H1 (cell line): ENCODE results near the gene SUGT1. TPM values are rescaled to one million over a fixed set of nuclear protein-coding genes. Genes with fewer than 3 reads are reported as not detected.
"Not testable (repeated sequence)": the region's sequence is repeated elsewhere in the genome, so short reads cannot be mapped to it uniquely, and the experiment has no call there.

ENCODE experiments used
- CTCF ChIA-PET: fragments of 300-600 bp; sonication (Branson Sonifier 250); formaldehyde crosslinking; loops from one replicate; lab custom pipeline; 2021; ENCODE audit not compliant: partially characterized antibody; lab: Charles Lee
- POLR2A ChIA-PET: fragments of 300-600 bp; sonication (Branson Sonifier 250); formaldehyde crosslinking; loops from one replicate; lab custom pipeline; 2021; ENCODE audit warnings: inconsistent platforms; ENCODE audit not compliant: partially characterized antibody; lab: Charles Lee
- DNase-seq, 2 experiments: peaks; one replicate each; pipeline versions ENCODE4 v3.0.0 to v3.0.0-alpha.2; 2010 to 2022; ENCODE audit warnings: low spot score in 2 of 2, low read depth in 1 of 2, mixed read lengths in 1 of 2
- FAIRE-seq: peaks from 2 replicates; lab custom pipeline; 2011; peaks lifted over from hg19 to GRCh38; lab: Jason Lieb, UNC
- H2AFZ ChIP-seq: 2 replicates; pipeline ENCODE4 v1.8.1; 2012; ENCODE audit warnings: low read length, inconsistent platforms
- H2AK5ac ChIP-seq: 2 replicates; pipeline ENCODE4 v1.6.1; 2013; ENCODE audit warnings: low read depth, low read length
- H2BK120ac ChIP-seq: replicated peaks from 2 replicates; pipeline ENCODE3; 2013; ENCODE audit warnings: low read depth, low read length, inconsistent platforms
- H2BK12ac ChIP-seq: 2 replicates; pipeline ENCODE4 v1.6.1; 2013; ENCODE audit warnings: low read depth, low read length
- H2BK15ac ChIP-seq: 2 replicates; pipeline ENCODE4 v1.6.1; 2013; ENCODE audit warnings: low read length
- H2BK20ac ChIP-seq: 2 replicates; pipeline ENCODE4 v1.6.1; 2013; ENCODE audit warnings: low read length
- H2BK5ac ChIP-seq: 2 replicates; pipeline ENCODE4 v1.6.1; 2013; ENCODE audit warnings: low read depth, low read length
- H3K14ac ChIP-seq: 2 replicates; pipeline ENCODE4 v1.6.1; 2013; ENCODE audit warnings: inconsistent platforms; ENCODE audit not compliant: insufficient read length
- H3K18ac ChIP-seq: 2 replicates; pipeline ENCODE4 v1.6.1; 2013; ENCODE audit warnings: low read length; ENCODE audit errors: extremely low read depth
- H3K23ac ChIP-seq: 2 replicates; pipeline ENCODE4 v1.6.1; 2013; ENCODE audit warnings: inconsistent platforms; ENCODE audit not compliant: insufficient read length
- H3K23me2 ChIP-seq: 2 replicates; pipeline ENCODE4 v1.6.1; 2013; ENCODE audit warnings: low read depth, low read length
- H3K27ac ChIP-seq: 2 replicates; pipeline ENCODE4 v1.6.1; 2011; ENCODE audit warnings: low read depth, low read length, inconsistent platforms
- H3K27me3 ChIP-seq, 4 experiments: replicated peaks in 1 of 4; 1 replicate in 1 of 4; 2 replicates in 3 of 4; pipeline versions ENCODE4 v1.6.1 to v1.8.1; 2011 to 2013; ENCODE audit warnings: low read length in 3 of 4, mild to moderate bottlenecking in 3 of 4, inconsistent platforms in 2 of 4, mixed read lengths in 2 of 4, moderate library complexity in 1 of 4; ENCODE audit not compliant: control insufficient read depth in 3 of 4, insufficient read depth in 3 of 4; ENCODE audit errors: extremely low read depth in 1 of 4
- H3K36me3 ChIP-seq, 4 experiments: 2 replicates each; pipeline versions ENCODE4 v1.6.1 to v1.8.1; 2011 to 2013; ENCODE audit warnings: mild to moderate bottlenecking in 4 of 4, low read length in 3 of 4, moderate library complexity in 2 of 4, control low read depth in 1 of 4, inconsistent platforms in 1 of 4; ENCODE audit not compliant: insufficient read depth in 4 of 4, control insufficient read depth in 2 of 4
- H3K4ac ChIP-seq: replicated peaks from 2 replicates; pipeline ENCODE3; 2013; ENCODE audit warnings: low read length, low read depth, mixed read lengths, inconsistent platforms; ENCODE audit not compliant: insufficient read length
- H3K4me1 ChIP-seq, 4 experiments: replicated peaks in 1 of 4; 1 replicate in 1 of 4; 2 replicates in 3 of 4; pipeline versions ENCODE4 v1.6.1 to v1.8.1; 2011 to 2013; ENCODE audit warnings: low read length in 3 of 4, inconsistent platforms in 2 of 4, mixed read lengths in 1 of 4; ENCODE audit not compliant: insufficient read depth in 4 of 4, control insufficient read depth in 3 of 4
- H3K4me2 ChIP-seq, 2 experiments: 2 replicates each; pipeline versions ENCODE4 v1.6.1 to v1.8.1; 2011 to 2013; ENCODE audit warnings: low read depth in 2 of 2, low read length in 2 of 2, control low read depth in 1 of 2, inconsistent platforms in 1 of 2, mild to moderate bottlenecking in 1 of 2; ENCODE audit not compliant: insufficient read depth in 1 of 2
- H3K4me3 ChIP-seq, 4 experiments: fragments of 200-600, 300-600 bp in 1 of 4; sonication (generic), shearing (Covaris generic), sonication (Bioruptor Twin) in 1 of 4; 2 replicates each; pipeline versions ENCODE4 v1.5.1 to v1.8.1; 2011 to 2016; ENCODE audit warnings: low read length in 4 of 4, low read depth in 3 of 4, control low read depth in 2 of 4, inconsistent platforms in 2 of 4, mild to moderate bottlenecking in 2 of 4, mixed read lengths in 1 of 4, moderate library complexity in 1 of 4; ENCODE audit not compliant: insufficient read depth in 2 of 4; ENCODE audit errors: extremely low read depth in 1 of 4
- H3K56ac ChIP-seq: replicated peaks from 2 replicates; pipeline ENCODE3; 2013; ENCODE audit warnings: low read depth, mild to moderate bottlenecking, mixed read lengths, low read length, inconsistent platforms; ENCODE audit not compliant: insufficient read length
- H3K79me1 ChIP-seq: 2 replicates; pipeline ENCODE4 v1.6.1; 2013; ENCODE audit warnings: low read depth, low read length, control low read depth
- H3K79me2 ChIP-seq, 2 experiments: 2 replicates each; pipeline versions ENCODE4 v1.6.1 to v1.8.1; 2012 to 2013; ENCODE audit warnings: low read length in 2 of 2, mild to moderate bottlenecking in 2 of 2, inconsistent platforms in 1 of 2; ENCODE audit not compliant: insufficient read depth in 2 of 2, control insufficient read depth in 1 of 2
- H3K9ac ChIP-seq, 4 experiments: replicated peaks in 1 of 4; 1 replicate in 1 of 4; 2 replicates in 3 of 4; pipeline versions ENCODE4 v1.6.1 to v1.8.1; 2011 to 2013; ENCODE audit warnings: low read depth in 3 of 4, low read length in 3 of 4, control low read depth in 2 of 4, mild to moderate bottlenecking in 2 of 4, moderate library complexity in 2 of 4, inconsistent platforms in 1 of 4; ENCODE audit errors: extremely low read depth in 1 of 4
- H3K9me3 ChIP-seq, 2 experiments: 2 replicates each; pipeline versions ENCODE4 v1.6.1 to v1.8.1; 2012 to 2013; ENCODE audit warnings: mild to moderate bottlenecking in 2 of 2, moderate library complexity in 2 of 2, control low read depth in 1 of 2, inconsistent platforms in 1 of 2, low read depth in 1 of 2, low read length in 1 of 2, mixed read lengths in 1 of 2; ENCODE audit not compliant: insufficient read depth in 2 of 2
- H4K20me1 ChIP-seq, 2 experiments: replicated peaks in 1 of 2; 2 replicates each; pipeline versions ENCODE3 to v1.8.1; 2011 to 2013; ENCODE audit warnings: inconsistent platforms in 2 of 2, low read length in 2 of 2, mild to moderate bottlenecking in 1 of 2; ENCODE audit not compliant: insufficient read depth in 2 of 2, control insufficient read depth in 1 of 2
- H4K5ac ChIP-seq: 2 replicates; pipeline ENCODE4 v1.6.1; 2013; ENCODE audit warnings: low read length, low read depth, mixed read lengths, inconsistent platforms; ENCODE audit not compliant: insufficient read length
- H4K8ac ChIP-seq: 2 replicates; pipeline ENCODE4 v1.8.0; 2013; ENCODE audit warnings: mild to moderate bottlenecking, moderate library complexity, low read length, inconsistent platforms; ENCODE audit not compliant: insufficient read depth; ENCODE audit errors: extremely low read depth
- H4K91ac ChIP-seq: replicated peaks from 2 replicates; pipeline ENCODE3; 2013; ENCODE audit warnings: low read length, mixed read lengths, inconsistent platforms; ENCODE audit not compliant: insufficient read length
- WGBS, 2 experiments: shearing (Covaris generic) in 1 of 2; methylation state at CpG; one replicate each; pipeline versions ENCODE4 v1.1.6 to v1.1.7; 2013 to 2015; ENCODE audit warnings: low lambda C conversion rate in 2 of 2, mixed read lengths in 2 of 2, inconsistent platforms in 1 of 2, low coverage in 1 of 2, missing lambda C conversion rate in 1 of 2; ENCODE audit not compliant: insufficient replicate concordance in 2 of 2, insufficient coverage in 1 of 2, insufficient read length in 1 of 2; ENCODE audit errors: extremely low coverage in 1 of 2, missing lambda C conversion rate in 1 of 2; 5-methylcytosine and 5-hydroxymethylcytosine counted together
- polyA plus RNA-seq, 7 experiments: library from polyadenylated mRNA; depleted of rRNA in 3 of 7; stranded (reverse) in 5 of 7; unstranded in 2 of 7; fragments of >200 nt in 5 of 7; fragments of 200-250 nt in 2 of 7; gene quantifications; 1 replicate in 5 of 7; 2 replicates in 1 of 7; 4 replicates in 1 of 7; pipeline versions ENCODE4 v1.2.1 to v1.2.3, GENCODE V29; 2011 to 2013; ENCODE audit warnings: missing spikeins in 2 of 7, mixed read lengths in 2 of 7
- total RNA-seq: library from RNA; stranded (reverse); fragmentation: NEBNext Ultra II Directional; extraction: Animal tissue kit (Norgen Biotek cat#: 25700); gene quantifications from 2 replicates; pipeline ENCODE4 v1.2.1, GENCODE V29; 2021

The SUGT1 gene
- total and polyA plus RNA-seq, 2 of the 8 experiments (the other 6 are each of a cell fraction or from before 2014, with no cell fraction given), result 21.0 to 99.4 TPM

- H2BK5ac ChIP-seq, FAIRE-seq, H4K91ac ChIP-seq, H2BK12ac ChIP-seq, H3K4me2 ChIP-seq, H2BK15ac ChIP-seq, H2BK120ac ChIP-seq, H3K79me1 ChIP-seq, H3K14ac ChIP-seq, H3K9me3 ChIP-seq, H3K27ac ChIP-seq, H4K5ac ChIP-seq, H3K4me1 ChIP-seq, H3K4me3 ChIP-seq, H3K79me2 ChIP-seq, H3K9ac ChIP-seq, H3K4ac ChIP-seq, H3K23me2 ChIP-seq, H3K27me3 ChIP-seq, DNase-seq, H2BK20ac ChIP-seq, H4K20me1 ChIP-seq, H3K56ac ChIP-seq, H3K18ac ChIP-seq, H4K8ac ChIP-seq, H2AFZ ChIP-seq, H3K23ac ChIP-seq, H2AK5ac ChIP-seq: not testable (repeated sequence)
- peaks cover 0 to 42% (median 7%) of the 10 kb centered on the region in 4 experiments; a peak in 6 of 8 replicates for H3K36me3 ChIP-seq
- ChIA-PET CTCF (interaction anchor here (0.8 to 1.4 kb wide), 4 partner anchors 14 to 100 kb away, joined by 4 to 5 read pairs (median 4); no protein-coding TSS in a partner anchor), POLR2A (interaction anchor here (2.0 kb wide), 1 partner anchor 29 kb away, joined by 6 read pairs; no protein-coding TSS in a partner anchor)
- 92% methylated on average over 12 of the region's 12 CpGs; no CpG with 5 or more reads in 1 of the 2 experiments for WGBS, 2 experiments
These were observed 55.6 kb downstream of the SUGT1 start for GRCh38 chr13:52708266-52708665.
